Endodermal cell (in vitro differentiated cells): Measurements from ENCODE around the gene GRB10. TPM values are rescaled to one million over a fixed set of nuclear protein-coding genes. Genes with fewer than 3 reads are reported as not detected.

Source experiments
- DNase-seq: peaks from one replicate; pipeline ENCODE4 v3.0.0-alpha.2; 2017
- H3K27ac ChIP-seq: 2 replicates; pipeline ENCODE4 v1.5.1; 2013; ENCODE audit warnings: mild to moderate bottlenecking, low read depth, low read length, moderate library complexity
- H3K27me3 ChIP-seq: 2 replicates; pipeline ENCODE4 v1.6.1; 2013; ENCODE audit warnings: mild to moderate bottlenecking, low read length, moderate library complexity; ENCODE audit not compliant: insufficient read depth, control insufficient read depth, poor library complexity, severe bottlenecking
- H3K36me3 ChIP-seq: 2 replicates; pipeline ENCODE4 v1.7.0; 2013; ENCODE audit warnings: mild to moderate bottlenecking, low read length, moderate library complexity; ENCODE audit not compliant: control insufficient read depth, insufficient read depth
- H3K4me1 ChIP-seq: one replicate; pipeline ENCODE4 v1.7.0; 2013; ENCODE audit warnings: low read length; ENCODE audit not compliant: control insufficient read depth, insufficient read depth
- H3K4me3 ChIP-seq: 2 replicates; pipeline ENCODE4 v1.5.1; 2013; ENCODE audit warnings: mild to moderate bottlenecking, low read length, moderate library complexity
- H3K9ac ChIP-seq: 2 replicates; pipeline ENCODE4 v1.6.1; 2013; ENCODE audit warnings: mild to moderate bottlenecking, low read length, moderate library complexity; ENCODE audit not compliant: poor library complexity, severe bottlenecking; ENCODE audit errors: extremely low read depth
- H3K9me3 ChIP-seq: 2 replicates; pipeline ENCODE4 v1.6.1; 2013; ENCODE audit warnings: mild to moderate bottlenecking, low read length, moderate library complexity; ENCODE audit not compliant: control insufficient read depth
- H3K27ac Mint-ChIP-seq: 2 replicates; pipeline ENCODE4 v1.8.0; 2020; ENCODE audit warnings: mixed read lengths
- H3K27me3 Mint-ChIP-seq: 2 replicates; pipeline ENCODE4 v1.8.0; 2021; ENCODE audit warnings: mild to moderate bottlenecking, mixed read lengths; ENCODE audit not compliant: insufficient read depth
- H3K36me3 Mint-ChIP-seq: 2 replicates; pipeline ENCODE4 v1.8.0; 2020; ENCODE audit warnings: low read depth, mixed read lengths
- H3K4me1 Mint-ChIP-seq: 2 replicates; pipeline ENCODE4 v1.8.0; 2020; ENCODE audit warnings: mixed read lengths
- H3K4me3 Mint-ChIP-seq: 2 replicates; pipeline ENCODE4 v1.8.0; 2020; ENCODE audit warnings: mild to moderate bottlenecking, moderate library complexity, mixed read lengths
- H3K9me3 Mint-ChIP-seq: 2 replicates; pipeline ENCODE4 v1.8.0; 2020; ENCODE audit warnings: mild to moderate bottlenecking, mixed read lengths
- CTCF ChIP-seq: fragments of 200-600 bp; sonication (generic); conservative IDR thresholded peaks from 2 replicates; pipeline ENCODE4 v1.5.0; 2021; ENCODE audit warnings: antibody characterized with exemption, mild to moderate bottlenecking
- WGBS, 2 experiments: methylation state at CpG; one replicate each; pipeline versions ENCODE4 v1.1.5 to v1.1.7; 2013; ENCODE audit warnings: missing lambda C conversion rate in 2 of 2, mixed read lengths in 1 of 2; ENCODE audit not compliant: insufficient coverage in 1 of 2, insufficient read length in 1 of 2; 5-methylcytosine and 5-hydroxymethylcytosine counted together
- total RNA-seq, 2 donors: library from RNA; stranded (reverse); fragmentation: NEBNext Ultra II Directional in 1 of 2; extraction: Animal tissue kit (Norgen Biotek cat#: 25700) in 1 of 2; gene quantifications; 2 replicates in 1 of 2; 3 replicates in 1 of 2; pipeline ENCODE4 v1.2.1, GENCODE V29; 2021

Gene GRB10
- total RNA-seq, 2 donors from 2014 or later: 71.9 to 97.5 TPM

GRCh38 chr7:50812094-50812493 is 29.4 kb upstream of the GRB10 start:
- Mint-ChIP-seq H3K36me3 (no peaks in the 10 kb centered on the region), H3K4me1 (peaks cover 31% of the 10 kb centered on the region), H3K9me3 (no peaks in the 10 kb centered on the region), H3K27me3 (peaks cover 16% of the 10 kb centered on the region), H3K27ac (peak overlapping the region; percentile 64), H3K4me3 (no peak overlapping the region)
- Histone ChIP-seq H3K9ac (no peak overlapping the region), H3K4me1 (peaks cover 15% of the 10 kb centered on the region), H3K27ac (no peak overlapping the region), H3K4me3 (peak overlapping the region; percentile 3), H3K9me3 (peaks cover 10% of the 10 kb centered on the region), H3K27me3 (no peaks in the 10 kb centered on the region), H3K36me3 (no peaks in the 10 kb centered on the region)
- DNase-seq: peak; percentile 55
- no peak for TF ChIP-seq CTCF
- 40 to 81% methylated on average over 2 to 6 of the region's 6 CpGs for WGBS, 2 experiments

GRCh38 chr7:50808282-50808888 is 25.7 kb upstream of the GRB10 start:
- no peak for TF ChIP-seq CTCF
- Mint-ChIP-seq H3K27ac (no peak overlapping the region), H3K9me3 (no peaks in the 10 kb centered on the region)

GRCh38 chr7:50807026-50807730 is 24.5 kb upstream of the GRB10 start:
- no peaks in the 10 kb centered on the region for H3K36me3 Mint-ChIP-seq
- no peak for TF ChIP-seq CTCF
- H3K4me3 Mint-ChIP-seq: no peak overlapping the region
- H3K4me1 ChIP-seq: peaks cover 3% of the 10 kb centered on the region
- peaks cover 19% of the 10 kb centered on the region for H3K27me3 Mint-ChIP-seq
- H3K9ac ChIP-seq: no peak overlapping the region
- H3K27me3 ChIP-seq: no peaks in the 10 kb centered on the region
- H3K9me3 Mint-ChIP-seq: no peaks in the 10 kb centered on the region
- no peaks in the 10 kb centered on the region for H3K9me3 ChIP-seq
- H3K4me3 ChIP-seq: no peak overlapping the region
- no peak overlapping the region for H3K27ac ChIP-seq
- WGBS, 2 experiments: 93 to 100% methylated on average over 5 to 14 of the region's 14 CpGs
- H3K4me1 Mint-ChIP-seq: peaks cover 8% of the 10 kb centered on the region
- DNase-seq: no peak
- no peak overlapping the region for H3K27ac Mint-ChIP-seq
- H3K36me3 ChIP-seq: no peaks in the 10 kb centered on the region

More at GRCh38 chr7:50808282-50808888, 25.7 kb upstream of the GRB10 start:
- WGBS, 2 experiments: 85 to 95% methylated on average over 11 to 14 of the region's 14 CpGs
- no peaks in the 10 kb centered on the region for H3K36me3 ChIP-seq
- H3K4me3 ChIP-seq: no peak overlapping the region
- DNase-seq: no peak
- no peaks in the 10 kb centered on the region for H3K9me3 ChIP-seq
- peaks cover 9% of the 10 kb centered on the region for H3K4me1 ChIP-seq
- Mint-ChIP-seq H3K4me1 (peaks cover 19% of the 10 kb centered on the region), H3K36me3 (no peaks in the 10 kb centered on the region), H3K27me3 (peaks cover 19% of the 10 kb centered on the region), H3K4me3 (no peak overlapping the region)
- H3K9ac ChIP-seq: no peak overlapping the region
- no peaks in the 10 kb centered on the region for H3K27me3 ChIP-seq
- no peak overlapping the region for H3K27ac ChIP-seq
